Activated CD4-positive, alpha-beta T cell treated with anti-CD3 and anti-CD28 coated beads, Interleukin-2, amount 50 U/mL, for 48 hours (primary cell): ENCODE results near the gene RNASEL.
A peak's percentile ranks its signal among the peaks of the same experiment; 100 is the strongest.
"Not testable (repeated sequence)": the region's sequence is repeated elsewhere in the genome, so short reads cannot be mapped to it uniquely, and the experiment has no call there.

Experiments used
- DNase-seq, 2 experiments: peaks; one replicate each; pipeline ENCODE4 v3.0.0-alpha.2; 2020

RNASEL gene, protein sequence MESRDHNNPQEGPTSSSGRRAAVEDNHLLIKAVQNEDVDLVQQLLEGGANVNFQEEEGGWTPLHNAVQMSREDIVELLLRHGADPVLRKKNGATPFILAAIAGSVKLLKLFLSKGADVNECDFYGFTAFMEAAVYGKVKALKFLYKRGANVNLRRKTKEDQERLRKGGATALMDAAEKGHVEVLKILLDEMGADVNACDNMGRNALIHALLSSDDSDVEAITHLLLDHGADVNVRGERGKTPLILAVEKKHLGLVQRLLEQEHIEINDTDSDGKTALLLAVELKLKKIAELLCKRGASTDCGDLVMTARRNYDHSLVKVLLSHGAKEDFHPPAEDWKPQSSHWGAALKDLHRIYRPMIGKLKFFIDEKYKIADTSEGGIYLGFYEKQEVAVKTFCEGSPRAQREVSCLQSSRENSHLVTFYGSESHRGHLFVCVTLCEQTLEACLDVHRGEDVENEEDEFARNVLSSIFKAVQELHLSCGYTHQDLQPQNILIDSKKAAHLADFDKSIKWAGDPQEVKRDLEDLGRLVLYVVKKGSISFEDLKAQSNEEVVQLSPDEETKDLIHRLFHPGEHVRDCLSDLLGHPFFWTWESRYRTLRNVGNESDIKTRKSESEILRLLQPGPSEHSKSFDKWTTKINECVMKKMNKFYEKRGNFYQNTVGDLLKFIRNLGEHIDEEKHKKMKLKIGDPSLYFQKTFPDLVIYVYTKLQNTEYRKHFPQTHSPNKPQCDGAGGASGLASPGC

GRCh38 chr1:182588500-182589396 is at the start of gene RNASEL:
Gene RNASEL, minus strand, starts transcription at chr1:182589256. Its CDS starts 2,450 bp downstream, at chr1:182586806.
- peak; percentile 67 to 74 for DNase-seq

DNA sequence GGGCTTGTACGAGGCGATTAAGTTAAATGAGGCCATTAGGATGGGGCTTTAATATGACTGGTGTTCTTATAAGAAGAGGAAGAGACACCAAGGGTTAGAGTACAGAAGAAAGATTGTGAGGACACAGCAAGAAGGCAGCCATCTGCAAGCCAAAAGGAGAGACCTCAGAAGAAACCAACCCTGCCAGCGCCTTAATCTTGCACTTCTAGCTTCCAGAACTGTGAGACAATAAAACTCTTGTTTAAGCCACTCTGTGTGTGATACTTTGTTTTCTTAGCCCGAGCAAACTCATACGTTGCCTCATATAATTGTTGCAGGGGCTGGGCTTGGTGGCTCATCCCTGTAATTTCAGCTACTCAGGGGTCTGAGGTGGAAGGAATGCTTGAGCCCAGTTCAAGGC is 48.7 kb upstream of the RNASEL start:
- no peak for DNase-seq

DNA sequence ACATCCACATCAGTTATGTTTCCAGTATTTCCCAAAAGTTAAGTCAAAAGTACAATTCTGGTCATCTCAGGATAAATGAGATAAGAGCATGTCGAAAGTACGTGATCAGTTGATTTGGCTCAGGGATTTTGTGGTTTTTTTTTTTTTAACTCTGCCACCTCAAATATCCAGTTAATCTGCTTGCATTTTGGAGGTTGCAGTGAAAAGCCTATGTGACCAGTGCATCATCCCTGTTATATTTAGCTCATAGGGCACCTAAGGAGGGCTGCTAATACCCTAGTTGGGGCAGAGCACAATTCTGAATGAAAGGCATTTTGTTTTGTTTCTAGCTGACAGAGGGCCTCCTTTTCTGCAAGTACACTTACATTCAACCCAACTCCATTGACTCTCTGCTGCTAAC is 46.8 kb upstream of the RNASEL start:
- DNase-seq = no peak

- DNase-seq = no peak
Measured at GRCh38 chr1:182634306-182635072, 45.4 kb upstream of the RNASEL start.

DNA sequence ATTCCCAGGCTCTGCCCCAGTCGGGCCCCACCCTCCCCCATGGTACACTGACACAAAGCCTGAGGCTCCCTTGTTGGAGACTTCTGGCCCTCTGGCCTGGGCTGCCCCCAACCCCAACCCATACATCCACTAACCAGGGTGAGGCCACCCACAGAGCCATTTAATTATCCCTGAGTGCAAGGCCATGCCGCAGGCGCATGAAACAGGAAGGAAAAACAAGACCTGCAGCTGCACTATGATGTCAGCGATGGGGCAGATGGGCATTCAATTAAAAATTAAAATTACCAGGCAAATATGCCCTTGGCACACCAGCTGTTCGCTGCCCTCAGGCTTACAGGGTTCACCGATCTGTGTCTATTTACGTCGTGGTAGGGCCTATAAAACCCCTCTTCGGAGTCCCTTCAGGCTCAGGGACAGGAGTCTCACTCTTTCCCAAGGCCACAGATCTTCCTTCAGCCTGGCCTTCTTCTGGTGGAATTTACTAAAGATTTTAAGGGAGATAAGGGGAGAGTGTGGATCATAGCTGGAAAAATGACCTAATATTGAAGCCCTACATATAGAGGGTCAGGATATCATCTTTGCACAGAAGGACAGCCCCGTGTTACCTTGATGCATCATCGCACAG is 44.7 kb upstream of the RNASEL start:
- DNase-seq = no peak

GRCh38 chr1:182633031-182633430 is 44.0 kb upstream of the RNASEL start:
- DNase-seq = no peak

DNA sequence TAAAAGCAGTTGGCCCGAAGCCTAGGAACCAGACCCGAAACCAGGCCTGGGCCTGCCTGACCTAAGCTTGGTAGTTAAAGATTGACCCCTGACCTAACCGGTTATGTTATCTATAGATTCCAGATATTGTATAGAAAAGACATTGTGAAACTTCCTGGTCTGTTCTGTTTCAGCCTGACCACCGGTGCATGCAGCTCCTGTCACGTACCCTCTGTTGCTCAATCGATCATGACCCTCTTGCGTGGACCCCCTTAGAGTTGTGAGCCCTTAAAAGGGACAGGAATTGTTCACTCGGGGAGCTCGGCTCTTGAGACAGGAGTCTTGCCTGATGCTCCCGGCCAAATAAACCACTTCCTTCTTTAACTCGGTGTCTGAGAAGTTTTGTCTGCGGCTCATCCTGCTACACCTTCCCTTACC is 43.4 kb upstream of the RNASEL start:
- DNase-seq = not testable (repeated sequence)

DNA sequence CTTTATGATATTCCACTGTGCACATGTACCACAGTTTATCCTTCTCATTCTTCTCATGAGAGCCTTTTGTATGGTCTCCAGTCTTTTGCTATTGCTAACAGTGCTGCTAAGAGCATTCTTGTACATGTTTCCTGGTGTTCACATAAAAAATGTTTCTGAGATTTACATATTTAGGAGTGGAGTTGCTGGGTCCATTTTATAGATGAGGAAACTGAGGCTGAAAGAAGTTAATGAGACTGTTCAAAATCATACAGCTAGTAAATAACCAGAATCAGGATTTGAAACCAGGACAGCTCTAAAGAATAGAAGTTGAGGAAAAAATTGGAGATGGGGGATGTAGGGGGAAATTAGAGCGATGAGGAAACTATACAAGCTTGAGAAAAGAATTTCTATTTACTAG is 42.9 kb upstream of the RNASEL start:
- DNase-seq = no peak

- DNase-seq = no peak
Measured at GRCh38 chr1:182631053-182631677, 42.1 kb upstream of the RNASEL start.

DNA sequence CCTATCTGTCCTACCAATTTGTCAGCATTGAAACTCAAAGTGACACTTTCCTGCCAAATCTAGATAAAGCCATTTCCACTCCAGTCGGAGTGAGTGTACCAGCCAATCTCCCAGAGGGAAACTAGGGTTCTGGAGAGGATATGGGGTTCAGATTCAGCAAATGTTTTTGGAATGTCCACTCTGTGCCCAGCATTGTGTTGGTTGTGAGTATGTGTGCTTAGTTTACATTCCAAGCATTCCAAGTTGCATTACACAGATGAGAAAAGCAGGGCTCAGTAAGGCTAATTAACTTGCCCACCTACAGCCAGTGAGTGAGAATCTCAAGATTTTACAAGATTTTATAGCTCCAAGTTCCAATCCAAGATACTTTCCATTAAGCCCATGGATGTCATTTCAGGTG is 41.5 kb upstream of the RNASEL start:
- DNase-seq = no peak

- DNase-seq = peak; percentile 71 to 81
Measured at GRCh38 chr1:182629499-182630096, 40.5 kb upstream of the RNASEL start.

GRCh38 chr1:182629080-182629479 is 40.0 kb upstream of the RNASEL start:
- DNase-seq = no peak

DNA sequence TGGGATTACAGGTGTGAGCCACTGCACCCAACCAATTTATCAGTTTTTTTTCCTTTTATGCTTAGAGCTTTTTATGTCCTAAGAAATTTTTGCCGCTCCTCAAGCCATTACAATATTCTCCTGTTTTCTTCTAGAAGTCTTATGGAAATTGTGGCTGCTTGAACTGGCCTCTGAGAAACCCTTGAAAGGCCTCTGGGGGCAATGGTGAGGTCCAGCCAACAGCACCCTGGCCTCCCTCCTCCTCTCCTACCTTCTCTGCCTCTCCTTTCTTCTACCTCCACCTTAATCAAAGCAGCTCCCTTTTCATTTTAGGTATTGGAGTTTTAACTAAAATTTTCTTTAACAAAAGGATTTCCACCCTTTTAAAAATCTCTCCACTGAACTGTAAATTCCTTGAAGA is 39.6 kb upstream of the RNASEL start:
- DNase-seq = no peak

- no peak for DNase-seq
Measured at GRCh38 chr1:182627622-182628021, 38.6 kb upstream of the RNASEL start.

DNA sequence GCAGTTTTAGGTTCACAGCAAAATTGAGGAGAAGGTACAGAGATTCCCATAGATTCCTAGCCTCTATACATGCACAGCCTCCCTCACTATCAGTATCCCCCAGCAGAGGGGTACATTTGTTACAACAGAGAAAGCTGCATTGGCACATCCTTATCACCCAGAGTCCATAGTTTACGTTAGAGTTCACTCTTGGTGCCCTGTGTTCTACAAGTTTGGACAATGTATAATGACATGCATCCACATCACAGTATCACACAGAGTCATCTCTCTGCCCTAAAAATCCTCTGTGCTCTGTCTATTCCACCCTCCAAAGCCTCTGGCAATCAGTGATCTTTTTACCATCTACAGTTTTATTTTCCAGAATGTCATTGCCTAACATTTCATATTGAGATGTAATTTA is 37.5 kb upstream of the RNASEL start:
- no peak for DNase-seq

- no peak for DNase-seq
Measured at GRCh38 chr1:182625719-182626504, 36.9 kb upstream of the RNASEL start.

GRCh38 chr1:182625024-182625423 is 36.0 kb upstream of the RNASEL start:
- no peak for DNase-seq

GRCh38 chr1:182624577-182624976 is 35.5 kb upstream of the RNASEL start:
- DNase-seq = peak in 1 of 2 experiments; percentile 33

DNA sequence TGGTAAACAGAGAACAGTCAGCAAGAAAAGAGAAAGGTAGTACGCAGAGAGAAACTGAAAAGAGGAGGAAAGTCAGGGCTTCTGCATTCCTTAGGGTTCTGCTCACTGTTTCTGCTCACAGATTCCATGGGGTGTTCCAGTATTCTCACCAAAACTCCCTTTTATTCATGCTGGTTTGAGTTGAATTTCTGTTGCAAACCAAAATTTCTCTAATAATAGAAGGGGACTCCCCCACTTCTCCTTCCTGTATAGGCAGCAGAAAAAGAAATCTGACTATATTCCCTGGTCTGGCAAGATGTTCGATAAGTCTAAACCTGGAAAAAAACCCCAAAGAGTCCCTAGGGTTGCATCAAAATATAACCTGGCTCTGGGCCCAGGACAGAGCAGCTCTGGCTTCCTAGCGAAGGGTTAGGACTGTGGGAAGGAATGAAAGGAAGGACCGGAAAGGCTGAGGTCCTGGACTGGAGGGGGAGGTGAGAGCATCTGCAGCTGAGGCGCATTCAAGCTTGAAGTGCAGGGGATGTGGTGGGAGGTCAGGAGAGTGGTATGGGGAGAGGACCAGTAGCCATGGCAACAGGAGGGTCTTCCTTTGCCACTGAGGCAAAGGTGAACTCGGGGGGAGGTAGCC is 34.0 kb upstream of the RNASEL start:
- DNase-seq = no peak

GRCh38 chr1:182621906-182622305 is 32.9 kb upstream of the RNASEL start:
- DNase-seq = no peak
